GDM1 (cell line): ENCODE data around the gene CERT1.
"Not testable (repeated sequence)": the region's sequence is repeated elsewhere in the genome, so short reads cannot be mapped to it uniquely, and the experiment has no call there.

ENCODE experiments used
- DNase-seq: peaks from one replicate; lab custom pipeline; 2025; lab: John Stamatoyannopoulos, UW

CERT1 gene

GRCh38 chr5:75349663-75350062 lies 161.8 kb downstream of the CERT1 start:
- no peak for DNase-seq

DNA sequence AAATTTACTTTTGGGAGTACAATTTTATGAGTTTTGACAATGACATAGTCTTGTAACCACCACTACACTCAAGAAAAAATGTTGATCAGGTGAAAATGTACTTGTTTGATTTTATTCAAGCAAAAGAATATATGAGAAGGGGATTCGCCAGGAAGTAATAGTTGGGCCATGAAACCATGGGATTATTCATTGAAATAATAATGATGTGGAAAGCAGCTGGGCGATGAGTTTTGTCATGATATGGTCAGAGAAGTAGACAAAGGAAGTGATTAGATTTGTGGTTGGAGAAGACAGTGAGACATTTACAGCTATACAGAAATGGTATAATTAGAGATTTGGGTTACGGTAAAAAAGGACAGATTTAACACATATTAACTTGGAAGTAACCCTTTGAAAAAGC lies 163.2 kb downstream of the CERT1 start:
- no peak for DNase-seq

- no peak for DNase-seq
Observed at GRCh38 chr5:75342836-75343235, 168.6 kb downstream of the CERT1 start.

DNA sequence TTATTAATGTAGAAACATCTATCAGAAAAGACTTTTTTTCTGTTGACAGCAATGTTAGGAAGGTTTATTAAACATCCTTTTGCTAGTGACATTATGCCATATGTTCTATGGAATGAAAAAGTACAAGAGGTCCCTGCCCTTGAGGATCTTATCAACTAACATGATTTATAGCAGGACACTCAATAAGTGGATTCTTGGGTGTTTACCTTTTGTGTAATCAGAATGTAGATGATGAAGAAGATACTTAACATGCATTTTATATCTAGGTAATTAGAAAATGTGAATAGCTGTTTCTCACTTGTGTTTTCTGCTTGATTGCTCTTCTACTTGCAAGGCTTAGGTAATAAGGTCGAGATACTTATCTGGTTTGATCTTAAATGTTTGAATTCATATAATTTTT lies 169.5 kb downstream of the CERT1 start:
- no peak for DNase-seq

GRCh38 chr5:75340714-75341478 lies 170.5 kb downstream of the CERT1 start:
- DNase-seq = no peak

- no peak for DNase-seq
Observed at GRCh38 chr5:75338408-75338807, 173.0 kb downstream of the CERT1 start.

DNA sequence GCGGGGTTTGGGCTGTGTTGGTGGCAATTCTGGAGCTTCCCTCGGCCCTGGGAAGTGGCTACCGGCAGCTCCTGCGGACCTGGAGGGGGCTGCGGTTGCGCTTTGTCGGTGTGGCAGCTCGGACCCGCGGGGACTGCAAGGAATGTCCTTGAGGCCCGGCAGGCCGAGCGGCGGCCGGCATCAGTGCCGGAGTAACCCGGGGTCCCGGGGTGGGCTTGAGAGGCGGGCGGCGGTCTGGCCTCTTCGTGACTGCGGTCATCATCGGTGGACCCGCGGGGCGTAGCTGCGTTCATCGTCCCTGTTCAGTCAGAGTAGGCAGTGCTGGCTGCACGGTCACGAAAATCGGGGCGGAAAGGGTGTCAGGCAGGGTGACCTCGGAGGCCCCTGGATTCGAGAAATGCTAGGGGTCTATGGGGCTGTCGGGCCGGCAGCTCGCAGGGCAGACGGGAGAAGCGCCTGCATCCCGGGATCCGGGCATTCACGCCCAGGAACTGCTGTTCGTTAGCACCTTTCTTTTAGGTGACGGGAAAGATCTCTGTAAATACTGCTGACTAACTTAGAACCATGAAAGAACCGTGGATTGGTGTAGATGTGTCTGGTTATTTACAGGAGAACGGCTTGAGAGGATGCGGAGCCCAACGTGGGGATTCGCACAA lies 173.9 kb downstream of the CERT1 start:
- no peak for DNase-seq

GRCh38 chr5:75336615-75337336 lies 174.7 kb downstream of the CERT1 start, which contains the start of gene HMGCR:
HMGCR (plus strand) TSS chr5:75337220; CDS start chr5:75342606, 5,386 bp downstream.
- peak; percentile 99 for DNase-seq

DNA sequence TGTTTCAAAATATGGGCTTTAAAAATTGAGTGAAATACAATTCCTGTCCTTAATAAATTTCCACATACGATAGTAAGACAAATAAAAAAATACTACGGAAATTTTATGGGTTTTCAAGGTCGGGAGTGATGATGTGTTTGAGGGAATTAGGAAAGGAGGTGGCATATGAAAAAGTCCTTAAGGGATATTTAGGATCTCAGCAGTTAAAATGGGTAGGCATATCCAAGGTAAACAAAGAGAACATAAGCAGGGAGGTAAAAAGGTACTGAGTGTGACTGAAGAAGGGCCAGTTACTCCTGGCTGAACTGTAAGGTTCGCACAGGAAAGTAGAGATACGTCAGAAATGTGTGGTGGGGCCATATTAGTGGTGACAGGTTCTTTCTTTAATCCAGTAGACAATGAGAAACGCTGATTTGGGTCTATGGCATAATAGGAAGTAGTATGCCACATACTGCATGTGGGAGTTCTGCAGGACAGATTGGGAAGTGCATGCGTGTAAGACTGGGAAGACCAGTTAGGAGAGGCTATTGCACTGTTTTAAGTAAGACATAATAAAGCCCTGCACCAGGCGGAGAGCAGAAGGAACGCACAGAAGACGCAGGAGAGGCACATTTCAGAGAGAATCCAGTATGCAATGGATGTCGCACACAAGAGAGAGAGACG lies 175.3 kb downstream of the CERT1 start:
- no peak for DNase-seq

- no peak for DNase-seq
Observed at GRCh38 chr5:75335486-75335885, 175.9 kb downstream of the CERT1 start.

GRCh38 chr5:75334413-75334812 lies 177.0 kb downstream of the CERT1 start:
- not testable (repeated sequence) for DNase-seq

DNA sequence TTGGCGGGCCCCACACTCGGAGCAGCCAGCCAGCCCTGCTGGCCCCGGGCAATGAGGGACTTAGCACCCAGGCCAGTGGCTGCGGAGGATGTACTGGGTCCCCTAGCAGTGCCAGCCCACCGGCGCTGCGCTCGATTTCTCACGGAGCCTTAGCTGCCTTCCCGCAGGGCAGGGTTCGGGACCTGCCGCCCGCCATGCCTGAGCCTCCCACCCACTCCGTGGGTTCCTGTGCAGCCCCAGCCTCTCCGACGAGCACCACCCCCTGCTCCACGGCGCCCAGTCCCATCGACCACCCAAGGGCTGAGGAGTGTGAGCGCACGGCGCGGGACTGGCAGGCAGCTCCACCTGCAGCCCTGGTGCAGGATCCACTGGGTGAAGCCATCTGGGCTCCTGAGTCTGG lies 177.7 kb downstream of the CERT1 start:
- DNase-seq = not testable (repeated sequence)

DNA sequence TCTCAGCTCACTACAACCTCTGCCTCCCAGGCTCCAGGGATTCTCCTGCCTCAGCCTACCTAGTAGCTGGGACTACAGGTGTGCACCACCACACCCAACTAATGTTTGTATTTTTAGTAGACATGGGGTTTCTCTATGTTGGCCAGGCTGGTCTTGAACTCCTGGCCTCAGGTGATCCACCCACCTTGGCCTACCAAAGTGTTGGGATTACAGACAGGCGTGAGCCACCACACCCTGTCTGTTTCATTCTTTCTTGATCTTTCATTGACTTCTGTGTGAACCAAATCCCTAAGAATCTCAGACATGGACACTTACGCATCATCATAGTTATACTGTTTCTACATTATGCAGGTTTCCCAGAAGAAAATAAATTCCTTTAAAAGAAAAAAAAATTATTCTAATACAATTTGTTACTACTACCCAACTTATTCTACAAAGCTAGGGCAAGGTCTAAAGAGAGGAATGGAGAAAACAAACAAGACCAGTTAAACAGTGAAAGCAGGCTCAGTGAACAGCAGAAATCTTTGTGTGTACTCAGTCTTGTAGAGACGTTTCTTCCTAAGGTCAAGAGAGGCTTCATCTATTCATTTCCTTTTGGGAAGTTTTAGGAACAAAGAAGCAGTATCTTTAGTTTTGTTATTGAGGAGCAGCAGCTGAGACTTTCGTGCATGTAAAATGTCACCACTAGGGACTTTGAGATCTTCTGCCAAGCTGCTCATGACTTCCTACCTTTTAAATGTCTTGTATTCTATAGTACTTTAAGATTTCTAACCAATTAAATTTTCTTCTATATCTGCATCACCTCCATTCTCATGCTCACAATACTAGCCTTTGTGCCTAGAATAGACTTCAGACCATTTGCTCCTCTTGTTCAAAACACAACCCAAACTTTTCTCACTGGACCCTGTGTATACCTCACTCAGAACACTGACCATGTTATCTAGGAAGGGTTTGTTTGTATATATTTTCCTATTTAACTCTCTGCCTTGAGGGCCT lies 180.0 kb downstream of the CERT1 start:
- DNase-seq = no peak

GRCh38 chr5:75330404-75330803 lies 181.0 kb downstream of the CERT1 start:
- no peak for DNase-seq
